ENCODE measurements around the gene PHF23.
"Not testable (repeated sequence)": the region's sequence is repeated elsewhere in the genome, so short reads cannot be mapped to it uniquely, and the experiment has no call there.

PHF23 gene

DNA sequence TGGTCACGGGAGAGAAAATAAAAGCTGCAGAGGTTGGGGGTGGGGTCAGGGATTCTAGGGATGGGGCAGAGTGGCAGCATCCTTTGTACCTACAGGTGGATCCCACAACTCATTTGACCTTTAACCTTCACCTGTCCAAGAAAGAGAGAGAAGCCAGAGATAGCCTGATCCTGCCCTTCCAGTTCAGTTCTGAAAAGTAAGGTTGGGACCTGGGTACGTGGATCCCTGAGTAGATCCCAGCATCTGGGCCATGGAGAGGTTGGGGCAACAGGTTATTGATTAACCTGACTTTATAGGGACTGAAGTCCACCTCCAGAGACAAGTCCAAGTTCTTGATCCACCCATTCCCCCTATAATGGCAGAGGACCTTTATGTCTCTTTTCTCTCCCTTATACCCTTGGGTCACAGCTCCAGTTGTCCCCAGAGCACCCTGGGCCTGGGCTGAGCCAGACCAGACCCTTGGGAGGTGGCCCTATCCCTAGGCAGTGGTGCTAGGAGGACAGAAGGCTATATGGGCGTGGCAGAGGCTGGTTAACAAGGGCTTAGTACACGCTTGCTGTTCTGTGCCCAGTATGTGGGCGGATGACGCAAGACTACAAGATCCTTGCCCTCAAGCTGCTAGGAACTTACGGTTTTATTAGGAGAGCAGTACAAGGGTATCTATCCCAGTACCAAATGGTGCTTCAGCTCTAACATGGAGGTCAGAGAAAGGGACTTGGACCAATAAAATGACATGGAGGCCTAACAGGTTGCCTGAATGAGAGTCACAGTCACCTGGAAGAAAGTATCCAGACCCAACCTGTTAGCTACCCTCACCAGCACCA is 19.7 kb upstream of the PHF23 start:
- DNase-seq (ENCODE audit: low read depth in 1 of 2, low spot score in 1 of 2), result no peak

DNA sequence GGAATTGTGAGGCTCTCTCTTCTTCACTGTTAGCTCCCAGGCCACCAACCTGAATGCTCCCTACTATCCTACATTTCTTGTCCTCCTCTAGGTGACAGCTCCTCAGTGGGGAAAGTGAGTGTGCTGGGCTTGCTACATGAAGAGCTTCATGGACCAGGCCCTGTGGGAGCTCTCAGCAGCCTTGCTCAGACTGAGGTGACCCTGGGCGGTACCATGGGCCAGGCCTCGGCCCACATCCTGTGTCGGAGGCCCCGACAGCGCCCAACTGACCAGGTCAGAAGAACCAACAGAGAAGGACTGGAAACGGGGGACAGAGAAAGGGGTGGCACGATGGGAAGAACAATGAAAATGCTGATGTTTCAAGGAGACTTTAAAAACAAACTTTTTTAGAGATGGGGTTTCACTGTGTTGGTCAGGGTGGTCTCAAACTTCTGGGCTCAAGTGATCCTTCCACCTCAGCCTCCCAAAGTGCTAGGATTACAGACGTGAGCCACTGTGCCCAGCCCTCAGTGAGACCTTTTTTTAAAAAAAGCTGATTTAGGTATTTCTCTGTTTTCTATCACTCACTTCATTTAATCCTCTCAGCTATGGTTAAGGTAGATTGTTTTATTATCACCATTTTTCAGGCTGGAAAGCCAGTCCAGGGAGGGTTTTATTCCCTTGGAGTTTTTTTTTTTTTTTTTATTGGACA is 17.7 kb upstream of the PHF23 start:
- DNase-seq (ENCODE audit: low read depth in 1 of 2, low spot score in 1 of 2), result no peak

DNA sequence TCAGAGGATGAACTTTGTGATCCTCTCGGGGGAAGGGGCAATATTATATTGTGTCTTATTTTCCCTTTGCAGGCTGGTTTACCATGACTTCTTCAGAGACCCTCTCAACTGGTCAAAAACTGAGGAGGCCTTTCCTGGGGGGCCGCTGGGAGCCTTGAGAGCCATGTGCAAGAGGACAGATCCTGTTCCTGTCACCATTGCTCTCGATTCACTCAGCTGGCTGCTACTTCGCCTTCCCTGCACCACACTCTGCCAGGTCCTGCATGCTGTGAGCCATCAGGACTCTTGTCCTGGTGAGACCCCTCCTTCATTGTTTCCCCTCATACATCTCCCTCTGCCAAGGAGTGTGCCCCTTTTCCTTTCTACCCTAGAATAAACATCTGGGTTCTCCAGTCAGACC is 15.3 kb upstream of the PHF23 start:
- DNase-seq (ENCODE audit: low read depth in 1 of 2, low spot score in 1 of 2), result no peak

DNA sequence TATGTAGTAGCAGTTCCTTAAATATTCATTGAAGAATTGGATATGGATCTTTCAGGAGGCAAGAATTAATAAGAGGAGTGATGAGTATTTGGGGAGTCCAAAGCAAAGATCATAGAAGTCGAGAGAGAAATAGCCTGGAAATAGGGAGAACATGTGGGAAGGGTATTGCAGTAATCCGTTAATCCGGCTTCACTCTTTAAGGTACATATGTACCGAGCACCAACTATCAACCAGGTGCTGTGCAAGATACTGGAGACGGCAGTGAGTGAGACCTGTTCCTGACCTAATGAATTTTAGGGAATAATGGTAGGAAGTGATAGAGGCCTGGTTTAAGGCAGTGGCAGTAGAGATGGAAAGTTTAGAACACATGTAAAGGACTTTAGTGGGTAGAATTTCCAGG is 13.8 kb upstream of the PHF23 start:
- DNase-seq (ENCODE audit: low read depth in 1 of 2, low spot score in 1 of 2), result no peak

DNA sequence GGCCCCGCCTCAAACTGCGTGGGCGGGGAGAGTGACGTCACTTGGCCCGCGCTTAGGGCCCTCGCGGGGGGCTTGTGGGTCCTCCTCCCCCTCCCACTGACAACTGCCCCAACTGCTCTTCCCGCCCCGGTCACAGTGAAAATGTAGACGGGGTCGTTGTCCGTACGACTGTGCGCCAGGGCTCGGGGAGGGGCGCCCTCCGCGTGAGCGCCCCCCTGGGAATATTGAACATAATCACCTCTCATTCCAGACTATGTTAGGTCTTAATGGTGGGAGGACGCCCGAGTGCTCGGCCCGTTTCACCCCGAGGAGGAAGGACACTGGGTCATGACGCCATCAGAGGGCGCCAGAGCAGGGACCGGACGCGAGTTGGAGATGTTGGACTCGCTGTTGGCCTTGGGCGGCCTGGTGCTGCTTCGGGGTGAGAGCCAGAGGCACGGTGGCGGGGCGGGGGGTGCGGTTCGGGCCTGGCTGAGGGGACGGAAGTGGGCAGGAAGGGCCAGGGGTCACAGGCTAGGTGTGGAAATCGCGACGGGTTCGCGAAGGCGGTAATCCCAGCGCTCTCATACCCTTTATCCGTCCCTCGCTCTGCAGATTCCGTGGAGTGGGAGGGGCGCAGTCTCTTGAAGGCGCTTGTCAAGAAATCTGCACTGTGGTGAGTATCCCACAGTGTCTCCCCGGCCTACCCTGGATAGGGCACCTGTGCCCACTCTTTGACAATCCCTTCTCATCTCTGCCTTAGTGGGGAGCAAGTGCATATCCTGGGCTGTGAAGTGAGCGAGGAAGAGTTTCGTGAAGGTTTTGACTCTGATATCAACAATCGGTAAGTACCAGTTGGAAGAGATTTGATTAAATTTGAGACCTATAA is 13.2 kb upstream of the PHF23 start, which contains the start of gene ELP5:
TSS of gene ELP5 (plus strand) at position 40 of the 868 bp plus-strand sequence. CDS start at position 376, 336 bp downstream.
- peak; percentile 68 to 73 for DNase-seq (ENCODE audit: low read depth in 1 of 2, low spot score in 1 of 2)

DNA sequence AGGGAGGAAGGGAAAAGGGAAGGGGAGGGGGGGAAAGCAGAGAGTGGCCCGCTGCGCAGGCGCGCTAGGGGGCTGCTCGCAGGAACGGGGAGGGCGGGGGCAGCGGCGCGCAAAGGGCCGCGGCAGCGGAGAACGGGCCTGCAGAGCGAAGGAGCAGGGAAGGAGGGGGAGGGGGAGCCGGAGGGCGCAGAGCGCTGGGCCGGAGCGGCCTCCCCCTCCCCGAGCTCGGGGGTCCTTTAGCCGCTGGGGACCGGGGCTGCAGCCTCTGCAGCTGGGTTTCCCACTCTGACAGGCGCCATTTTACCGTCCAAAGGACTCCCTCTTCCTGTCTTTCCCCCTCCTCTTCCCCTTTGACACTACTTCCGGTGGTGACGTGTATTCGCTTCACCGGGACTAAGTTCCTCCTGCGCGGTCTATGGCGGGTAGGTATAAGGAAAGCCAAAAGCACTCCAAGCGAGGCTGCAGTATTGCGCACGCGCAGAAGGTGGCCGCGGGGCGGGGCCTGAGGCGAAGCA is 12.5 kb upstream of the PHF23 start, which contains the start of gene CTDNEP1:
TSS of gene CTDNEP1 (minus strand) at position 74 of the 515 bp plus-strand sequence. CDS start 438 bp downstream, outside the sequence.
- DNase-seq (ENCODE audit: low read depth in 1 of 2, low spot score in 1 of 2), result peak; percentile 97 to 98

DNA sequence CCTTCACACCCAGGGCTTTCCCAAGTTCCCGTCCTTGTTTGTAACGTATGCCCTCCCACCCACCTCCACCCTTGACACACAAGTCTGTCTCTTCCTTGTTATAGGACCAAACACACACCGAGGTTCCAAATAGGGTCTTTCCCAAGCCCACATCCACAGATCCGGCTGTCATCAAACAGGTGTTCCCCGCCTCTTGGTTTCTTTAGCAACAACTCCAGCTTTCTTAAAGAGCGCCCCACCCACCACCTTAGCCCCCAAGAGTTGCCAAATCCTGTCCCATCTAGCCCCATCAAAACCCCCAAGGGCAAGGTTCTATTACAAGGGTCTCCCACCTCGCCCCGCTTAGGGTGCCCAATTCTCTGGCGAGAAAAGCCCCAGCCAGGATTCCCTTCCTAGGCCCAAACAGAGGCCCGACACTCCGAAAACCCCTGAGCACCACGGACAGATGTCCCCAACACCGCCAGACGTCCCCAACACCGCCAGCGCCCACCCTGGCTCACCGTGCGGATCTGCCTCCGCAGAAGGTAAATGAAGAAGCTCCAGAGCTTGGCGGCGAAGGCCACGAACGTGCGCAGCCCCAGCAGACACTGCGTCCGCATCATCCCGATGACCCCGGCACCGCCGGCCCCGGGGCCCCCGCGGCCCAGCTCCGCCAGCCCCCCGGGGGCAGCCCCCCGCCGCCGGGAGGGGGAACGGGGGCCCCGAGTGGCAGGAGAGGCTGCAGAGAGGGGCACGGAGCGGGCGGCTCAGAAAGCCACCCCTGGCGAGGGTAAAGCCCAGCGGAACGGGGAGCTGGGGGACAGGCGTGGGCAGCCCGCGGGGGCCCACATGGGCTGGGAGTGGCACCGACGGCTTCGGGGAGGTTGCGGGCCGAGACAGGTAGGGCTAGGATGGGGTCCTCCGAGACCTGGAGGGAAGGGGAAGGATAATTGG is 11.7 kb upstream of the PHF23 start:
- no peak for DNase-seq (ENCODE audit: low read depth in 1 of 2, low spot score in 1 of 2)

DNA sequence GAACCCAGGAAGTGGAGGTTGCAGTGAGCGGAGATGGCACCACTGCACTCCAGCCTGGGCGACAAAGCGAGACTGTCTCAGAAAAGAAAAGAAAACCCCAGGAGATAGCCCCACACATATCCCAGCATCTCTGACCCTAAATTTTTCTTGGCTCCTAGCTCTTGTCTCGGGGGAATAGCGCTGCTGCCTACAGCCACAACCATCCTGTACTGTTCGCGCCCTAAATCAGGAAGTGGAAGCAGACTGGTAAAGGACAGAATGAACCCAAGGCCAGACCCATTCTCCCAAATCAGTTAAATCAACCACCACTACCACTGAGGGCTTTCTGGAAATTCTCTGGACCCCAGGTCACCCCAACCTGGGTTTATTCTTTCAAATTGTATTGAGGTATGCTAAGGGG is 10.6 kb upstream of the PHF23 start:
- DNase-seq (ENCODE audit: low read depth in 1 of 2, low spot score in 1 of 2), result no peak

DNA sequence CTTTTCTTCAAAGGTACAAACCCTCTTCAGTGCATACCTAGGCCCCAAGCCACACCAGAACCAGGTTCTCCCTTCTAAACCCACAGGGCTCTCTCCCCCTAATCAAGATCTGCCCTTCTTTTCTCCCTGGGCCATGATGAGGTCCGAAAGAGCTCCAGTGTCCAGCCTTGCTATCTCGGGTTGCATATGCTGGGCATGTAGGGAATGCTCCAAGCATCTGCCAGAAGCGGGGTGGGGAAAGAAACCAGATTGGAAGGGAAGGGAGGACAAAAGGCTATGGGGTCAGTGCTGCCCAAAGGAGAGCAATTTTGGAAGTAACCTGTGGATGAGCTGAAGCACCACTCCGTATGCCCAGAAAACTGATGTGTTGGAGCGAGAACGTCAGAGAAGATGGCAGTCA is 10.0 kb upstream of the PHF23 start:
- DNase-seq (ENCODE audit: low read depth in 1 of 2, low spot score in 1 of 2), result no peak

DNA sequence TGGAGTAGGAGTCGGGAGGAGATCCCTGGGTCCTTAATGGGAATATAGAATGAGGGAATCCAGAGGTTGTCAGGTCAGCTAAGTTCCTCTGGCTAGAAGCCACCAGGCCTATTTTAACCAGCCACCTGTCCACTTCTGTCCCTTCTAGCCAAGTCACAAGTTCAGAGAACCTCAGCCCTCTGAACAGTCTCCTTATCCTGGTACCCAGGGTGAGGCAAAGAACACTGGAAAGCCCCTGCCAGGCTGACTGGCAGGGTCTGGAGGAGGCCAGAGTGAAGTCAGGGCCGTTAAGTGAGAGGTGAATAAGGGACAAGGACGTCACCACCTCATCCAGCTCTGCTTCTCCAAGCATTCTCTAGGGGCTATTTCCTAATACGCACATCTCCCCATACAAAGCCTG is 9.5 kb upstream of the PHF23 start:
- no peak for DNase-seq (ENCODE audit: low read depth in 1 of 2, low spot score in 1 of 2)

DNA sequence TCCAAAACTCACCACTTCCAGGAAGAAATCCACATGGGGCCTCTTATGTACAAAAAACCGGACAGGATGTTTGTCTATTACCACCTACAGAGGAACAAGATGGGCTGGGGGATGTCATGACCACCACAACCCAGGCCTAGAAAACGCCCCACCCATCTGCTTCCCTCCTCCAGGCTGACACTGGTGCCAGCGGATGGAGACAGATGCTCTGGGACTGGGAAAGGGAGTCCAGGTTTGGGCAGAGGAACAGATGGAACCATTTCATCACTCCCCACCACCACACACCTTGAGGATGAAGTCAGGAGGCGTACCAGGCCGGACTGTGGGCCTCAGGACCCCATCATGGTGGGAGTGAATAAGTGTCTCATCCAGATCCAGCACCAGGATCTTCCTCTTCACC is 7.5 kb upstream of the PHF23 start:
- DNase-seq (ENCODE audit: low read depth in 1 of 2, low spot score in 1 of 2), result no peak

DNA sequence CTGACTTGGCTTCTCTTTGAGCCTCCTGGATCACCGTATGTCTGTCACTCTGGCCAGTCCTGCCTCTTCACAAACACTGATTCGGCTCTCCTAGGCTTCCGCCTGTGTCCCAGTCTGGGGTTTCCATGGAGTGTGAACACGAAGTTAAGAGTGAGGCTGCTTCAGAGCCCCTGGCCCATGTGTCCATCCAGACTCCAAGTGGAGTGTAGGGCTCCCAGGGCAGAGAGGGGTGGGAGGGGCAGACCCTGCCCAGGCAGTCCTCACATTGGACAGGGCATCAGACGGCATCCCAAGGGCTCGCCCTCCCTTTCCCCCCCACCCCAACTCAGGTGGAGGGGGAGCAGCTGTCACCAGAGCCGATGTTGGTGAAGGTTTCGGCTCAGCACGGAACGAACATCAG is 4.6 kb upstream of the PHF23 start:
- not testable (repeated sequence) for DNase-seq (ENCODE audit: low read depth in 1 of 2, low spot score in 1 of 2)

DNA sequence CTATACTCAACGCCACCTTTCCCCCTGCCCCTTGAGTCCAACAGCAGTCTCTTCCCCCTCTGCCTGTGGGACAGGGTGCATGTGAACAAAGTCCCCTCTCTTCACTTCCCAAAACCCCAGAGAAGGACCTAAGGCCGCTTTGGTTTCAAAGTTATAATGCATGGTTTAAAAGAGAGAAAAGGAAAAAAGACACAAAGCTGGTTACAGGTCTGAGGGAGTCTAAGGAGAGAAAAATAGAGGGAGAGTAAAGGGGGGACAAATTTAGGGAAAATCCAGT is 4.1 kb upstream of the PHF23 start:
- no peak for DNase-seq (ENCODE audit: low read depth in 1 of 2, low spot score in 1 of 2)

DNA sequence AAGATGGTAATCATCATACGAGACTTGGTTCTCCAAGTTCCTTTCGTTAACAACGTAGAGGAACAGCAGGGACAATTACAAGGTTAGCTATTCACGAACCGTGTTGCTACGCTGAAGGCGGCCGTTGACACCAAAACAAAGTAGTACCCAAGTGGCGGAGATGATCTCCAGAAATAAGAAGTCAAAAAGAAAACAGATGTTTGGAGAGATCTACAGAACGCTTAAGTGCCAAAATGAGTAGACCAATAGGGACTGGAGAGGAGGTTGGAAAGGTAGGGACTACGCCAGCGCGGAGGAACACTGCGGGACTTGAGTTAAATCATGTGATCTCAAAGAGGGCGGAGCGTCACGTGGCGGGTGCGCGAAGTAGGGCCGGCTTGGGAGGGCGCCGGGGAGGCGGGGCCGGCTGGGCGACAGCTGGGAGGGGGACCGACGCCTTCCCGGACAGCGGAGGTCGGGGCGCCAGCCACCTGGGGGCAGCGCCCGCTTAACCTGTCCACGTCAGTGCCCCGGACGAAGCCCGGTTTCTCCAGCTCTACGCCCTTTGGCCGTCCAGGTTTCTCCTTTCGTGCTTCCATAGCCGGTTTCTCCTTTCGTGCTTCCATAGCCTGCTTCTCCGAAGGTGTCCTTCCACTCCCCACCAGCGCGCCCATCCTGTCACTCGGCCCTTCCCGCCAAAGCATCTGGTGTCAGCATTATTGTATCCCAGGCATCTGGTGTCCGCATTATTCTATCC is 3.6 kb upstream of the PHF23 start:
- peak; percentile 85 to 90 for DNase-seq (ENCODE audit: low read depth in 1 of 2, low spot score in 1 of 2)

DNA sequence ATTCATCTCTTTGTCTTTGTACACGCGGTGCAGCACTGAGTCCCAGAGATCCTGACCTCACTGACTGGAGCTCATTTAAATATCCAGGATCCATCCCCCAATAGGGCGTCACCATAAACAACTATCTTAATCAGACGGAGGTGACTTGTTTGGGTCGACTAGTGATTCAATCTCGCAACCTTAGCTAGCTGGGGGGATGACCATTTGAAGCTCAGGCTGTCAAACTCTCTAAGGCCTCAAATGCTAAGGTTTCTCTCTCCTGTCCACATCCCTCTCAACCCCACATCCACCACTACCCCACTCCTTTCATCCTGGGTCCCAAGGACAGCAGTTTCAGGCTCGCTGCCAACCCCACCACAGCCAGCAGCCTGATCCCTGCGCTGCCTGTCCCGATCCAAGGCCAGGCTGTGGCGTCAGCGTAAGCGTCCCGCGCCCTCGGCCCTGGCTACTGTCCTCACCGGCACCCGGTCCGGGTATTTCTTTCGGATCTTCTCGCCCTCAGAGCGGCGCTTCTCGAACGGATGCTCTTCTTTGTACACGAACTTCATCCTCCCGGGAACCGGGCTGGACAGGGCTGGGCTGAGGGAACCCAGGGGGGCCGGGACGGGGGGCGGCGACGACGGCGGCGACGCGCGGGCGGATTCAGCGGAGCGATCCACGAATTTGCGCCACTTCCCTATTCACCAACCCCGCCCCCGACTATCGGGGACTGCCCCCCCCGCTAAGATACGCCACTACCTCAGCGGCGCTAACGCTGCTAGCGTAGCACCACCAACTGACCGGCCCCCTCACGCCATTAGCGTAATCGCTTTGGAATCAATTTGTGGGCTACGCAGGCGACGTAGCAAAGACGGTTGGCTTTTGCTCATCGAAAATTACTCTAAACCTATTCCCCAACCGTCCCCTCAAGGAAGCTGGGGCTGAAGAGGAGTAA is 2.8 kb upstream of the PHF23 start, which contains the start of gene GABARAP:
TSS of gene GABARAP (minus strand) at position 667 of the 934 bp plus-strand sequence. CDS start at position 548, 119 bp downstream.
- DNase-seq (ENCODE audit: low read depth in 1 of 2, low spot score in 1 of 2), result peak; percentile 91

DNA sequence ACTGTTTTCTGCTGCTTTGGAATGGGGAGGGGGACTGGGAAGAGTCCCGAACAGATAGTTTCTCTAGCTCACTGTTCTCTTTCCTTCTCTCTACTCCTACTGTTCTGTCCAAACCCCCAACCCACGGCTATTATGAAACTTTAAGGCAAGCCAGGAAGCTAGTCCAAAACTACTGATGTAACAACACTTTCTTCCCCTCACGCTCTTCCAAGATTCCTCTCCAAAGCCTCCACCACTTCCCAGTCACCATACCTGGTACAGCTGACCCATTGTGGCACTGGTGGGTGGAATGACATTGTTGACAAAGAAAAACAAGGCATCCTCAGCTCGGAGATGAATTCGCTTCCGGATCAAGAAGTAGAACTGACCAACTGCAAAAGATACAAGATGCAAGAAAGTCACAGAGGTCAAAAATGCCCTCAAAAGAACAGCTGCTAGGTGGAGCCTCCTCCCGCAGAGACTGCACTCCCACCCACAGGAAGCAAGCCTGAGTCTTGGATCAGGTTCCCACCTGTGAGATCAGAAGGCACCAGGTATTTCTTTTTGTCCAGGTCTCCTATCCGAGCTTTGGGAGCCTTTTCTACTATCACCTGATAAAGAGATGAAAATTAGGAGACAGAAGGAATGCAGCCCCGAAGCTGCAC is 2.0 kb upstream of the PHF23 start:
- DNase-seq (ENCODE audit: low read depth in 1 of 2, low spot score in 1 of 2), result no peak

DNA sequence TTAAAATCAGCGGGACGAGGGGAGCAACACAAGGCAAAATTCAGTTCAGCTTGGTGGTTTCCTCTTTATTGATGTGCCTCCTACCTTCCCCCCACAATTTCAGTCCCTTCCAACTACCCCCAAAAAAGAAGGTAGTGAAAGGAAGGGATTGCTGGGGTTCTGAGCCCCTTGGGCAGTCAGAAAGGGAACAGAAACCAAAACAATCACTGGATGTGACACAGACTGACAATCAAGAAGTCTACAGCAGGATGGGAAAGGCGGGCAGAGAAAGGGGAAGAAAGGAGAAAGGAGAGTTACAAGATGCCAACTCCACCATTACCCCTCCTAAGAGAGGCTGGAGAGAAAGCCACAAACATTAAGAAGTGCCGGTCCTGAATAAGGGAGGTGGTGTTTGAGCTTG is 1.1 kb upstream of the PHF23 start:
- DNase-seq (ENCODE audit: low read depth in 1 of 2, low spot score in 1 of 2), result no peak
